HG03571 (cell line): ENCODE data around the gene PDGFD.

Experiments used
- ATAC-seq: cut with Tn5 transposase; IDR thresholded peaks from one replicate; pipeline ENCODE4 v1.9.1; 2021; ENCODE audit not compliant: unreplicated experiment

The PDGFD gene

GRCh38 chr11:103894034-103894433 is 269.9 kb downstream of the PDGFD start:
- ATAC-seq, result no peak

DNA sequence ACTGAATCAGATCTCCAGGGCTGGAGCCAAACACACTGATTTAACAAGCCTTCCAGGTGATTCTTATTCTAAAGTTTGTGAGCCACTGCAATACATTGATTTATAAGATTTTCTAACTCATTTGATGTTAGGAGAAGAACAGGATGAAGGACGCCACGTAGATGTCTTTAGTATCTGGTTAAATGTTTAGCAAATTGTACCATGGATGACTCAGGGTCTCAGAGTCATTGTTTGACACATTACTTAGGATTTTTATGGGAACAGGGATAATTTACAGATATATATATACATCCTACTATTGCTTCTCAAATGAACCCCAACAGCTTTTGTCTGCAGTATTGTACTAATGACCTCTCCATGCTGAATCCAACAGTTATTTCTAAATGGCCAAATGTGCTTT is 270.6 kb downstream of the PDGFD start:
- ATAC-seq, result no peak

GRCh38 chr11:103892603-103893002 is 271.3 kb downstream of the PDGFD start:
- no peak for ATAC-seq

GRCh38 chr11:103890654-103891053 is 273.3 kb downstream of the PDGFD start:
- no peak for ATAC-seq

GRCh38 chr11:103889679-103890078 is 274.3 kb downstream of the PDGFD start:
- ATAC-seq, result no peak

DNA sequence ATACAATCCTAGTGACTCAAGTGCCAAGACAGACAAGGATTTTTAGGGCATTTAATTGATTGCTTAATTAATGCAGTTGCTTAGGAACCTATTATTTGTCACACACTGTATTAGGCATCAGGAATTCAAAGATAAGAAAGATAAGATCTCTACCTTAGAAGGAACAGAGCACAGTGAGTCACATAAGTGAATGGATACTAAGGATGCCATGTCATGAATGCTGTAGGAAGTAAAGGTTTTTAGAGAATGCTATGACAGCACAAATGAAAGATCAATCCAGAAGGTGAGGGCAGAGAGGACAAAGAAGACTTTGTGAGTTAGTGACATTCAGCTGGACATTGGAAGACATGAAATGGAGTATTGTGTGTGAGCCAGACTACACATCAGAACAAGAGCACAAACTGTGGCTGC is 275.4 kb downstream of the PDGFD start:
- ATAC-seq, result no peak

GRCh38 chr11:103887001-103887658 is 276.8 kb downstream of the PDGFD start:
- ATAC-seq, result no peak

DNA sequence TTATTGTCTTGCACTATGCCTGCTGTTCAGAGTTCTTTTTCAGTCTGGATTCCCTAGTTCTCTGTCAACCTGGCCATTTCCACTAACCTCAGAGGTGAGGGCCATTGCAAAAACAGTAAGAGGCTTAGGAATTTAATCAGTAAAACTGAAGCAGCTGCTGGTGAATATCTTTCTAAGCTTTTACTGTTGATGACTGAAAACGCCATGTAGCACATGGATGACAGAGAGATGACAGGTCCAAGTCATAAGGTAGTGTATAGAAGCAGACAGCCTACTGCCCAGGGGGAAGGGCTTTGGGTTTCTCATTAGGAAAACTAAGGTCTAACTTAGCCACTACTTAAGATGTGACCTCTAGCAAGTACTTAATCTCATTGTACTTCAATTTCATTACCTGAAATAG is 280.1 kb downstream of the PDGFD start:
- ATAC-seq, result no peak

DNA sequence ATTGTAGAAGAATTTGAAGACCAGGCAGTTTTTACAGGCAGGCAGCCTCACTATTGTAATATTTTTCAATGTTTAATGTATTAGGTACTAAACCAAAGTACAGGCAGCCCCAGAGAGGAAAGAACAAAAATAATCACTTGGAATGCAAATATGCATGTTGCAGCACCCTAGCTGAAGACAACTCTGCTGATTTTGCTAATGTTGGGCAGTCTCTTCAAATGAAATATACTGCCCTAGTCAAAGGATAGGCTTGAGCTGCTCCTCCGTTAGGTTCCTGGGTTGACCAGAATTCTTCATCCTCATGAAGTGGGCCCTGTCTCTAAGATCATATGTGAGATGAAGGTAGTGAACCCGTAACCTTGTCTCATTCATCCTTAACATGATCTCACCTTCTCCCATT is 280.7 kb downstream of the PDGFD start:
- ATAC-seq, result no peak

DNA sequence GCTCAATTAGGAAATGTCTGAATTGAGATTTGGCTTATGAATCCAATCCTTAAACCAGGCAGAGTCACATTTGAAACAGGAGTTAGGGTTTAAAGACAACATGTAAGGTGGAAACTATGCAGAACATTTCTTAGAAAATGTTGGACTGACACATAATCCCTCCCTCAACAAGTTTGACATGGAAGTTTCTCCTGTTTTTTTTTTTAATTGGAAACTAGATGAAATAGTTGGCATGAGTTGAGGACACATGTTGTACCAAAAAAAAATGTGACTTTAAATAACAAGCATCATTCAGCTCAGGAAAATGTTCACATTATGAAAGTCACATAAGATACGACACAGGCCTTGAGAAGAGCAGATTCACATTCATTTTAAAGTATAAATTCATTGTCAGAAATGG is 282.4 kb downstream of the PDGFD start:
- ATAC-seq, result no peak

DNA sequence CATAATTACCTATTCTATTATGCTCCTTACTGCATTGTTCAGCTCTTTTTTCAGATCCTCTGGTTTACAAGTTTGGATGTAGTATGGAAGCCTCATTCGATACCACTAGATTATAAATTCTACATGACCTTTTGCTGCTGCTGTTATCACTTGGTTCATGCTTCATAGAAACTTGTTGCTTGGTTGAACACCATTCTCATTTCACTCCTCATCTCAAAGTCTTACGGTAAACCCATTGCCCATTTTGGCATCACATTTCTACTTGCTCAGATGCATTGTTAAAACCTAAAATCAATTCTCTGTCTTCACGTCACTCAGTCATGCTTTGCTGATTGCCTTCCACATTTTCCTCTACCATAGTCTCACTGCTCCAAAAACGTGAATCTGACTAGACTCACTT is 283.0 kb downstream of the PDGFD start:
- no peak for ATAC-seq

DNA sequence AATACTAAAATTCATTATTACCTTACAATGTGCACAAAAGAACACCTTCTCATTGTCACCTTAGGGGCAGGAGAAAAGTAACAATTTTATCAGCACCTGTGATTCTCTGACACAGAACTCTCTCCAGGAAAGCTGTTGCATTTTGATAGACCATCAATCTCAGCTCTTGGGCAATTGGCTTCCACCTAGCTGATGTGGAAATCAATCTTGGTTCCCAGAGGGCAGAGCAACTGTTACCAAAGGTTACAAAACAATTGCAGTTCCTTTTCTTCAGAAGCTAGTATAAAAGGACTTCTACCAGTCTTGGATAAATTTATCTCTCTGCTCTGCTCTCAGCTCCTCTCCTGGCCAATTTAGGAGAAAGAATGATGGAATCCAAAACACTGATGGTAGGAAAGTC is 285.3 kb downstream of the PDGFD start:
- no peak for ATAC-seq

GRCh38 chr11:103877221-103877620 is 286.7 kb downstream of the PDGFD start:
- ATAC-seq, result no peak

DNA sequence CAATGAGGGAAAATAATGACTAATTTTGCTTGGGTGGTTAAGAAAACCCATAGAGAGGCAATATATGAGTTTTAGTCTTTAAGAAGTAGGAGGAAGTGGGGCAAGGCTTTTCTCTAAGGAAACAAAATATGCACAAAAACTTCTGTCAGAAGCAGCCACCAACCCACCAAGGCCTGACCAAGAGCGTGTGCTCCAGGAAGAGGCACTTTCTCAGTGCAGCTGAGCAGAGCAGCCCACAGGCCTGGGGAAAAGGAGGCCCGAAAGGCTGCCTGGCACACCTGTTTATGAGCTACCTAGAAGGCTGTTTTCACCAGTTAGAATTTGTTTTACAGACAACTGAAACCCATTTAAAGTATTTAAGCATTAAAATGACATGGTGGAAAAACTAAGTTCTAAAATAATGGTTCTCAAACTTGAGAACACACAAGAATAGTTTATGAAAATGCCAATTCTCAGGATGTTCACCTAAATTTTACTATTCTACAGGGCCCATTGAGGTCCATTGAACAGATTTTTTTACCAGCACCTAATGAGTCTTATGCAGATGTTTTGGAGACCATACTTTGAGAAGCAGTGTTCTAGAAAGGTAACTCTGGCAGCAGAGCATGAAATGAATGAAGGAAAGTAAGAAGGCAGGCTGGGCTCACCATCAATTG is 288.0 kb downstream of the PDGFD start:
- ATAC-seq, result peak; percentile 92

- no peak for ATAC-seq
These were observed 291.2 kb downstream of the PDGFD start for GRCh38 chr11:103872748-103873147.

- ATAC-seq, result no peak
These were observed 291.9 kb downstream of the PDGFD start for GRCh38 chr11:103871923-103872551.

- ATAC-seq, result no peak
These were observed 293.1 kb downstream of the PDGFD start for GRCh38 chr11:103870821-103871309.

- no peak for ATAC-seq
These were observed 296.5 kb downstream of the PDGFD start for GRCh38 chr11:103867481-103867880.

GRCh38 chr11:103863497-103863896 is 300.4 kb downstream of the PDGFD start:
- no peak for ATAC-seq

- ATAC-seq, result no peak
These were observed 301.2 kb downstream of the PDGFD start for GRCh38 chr11:103862802-103863174.

DNA sequence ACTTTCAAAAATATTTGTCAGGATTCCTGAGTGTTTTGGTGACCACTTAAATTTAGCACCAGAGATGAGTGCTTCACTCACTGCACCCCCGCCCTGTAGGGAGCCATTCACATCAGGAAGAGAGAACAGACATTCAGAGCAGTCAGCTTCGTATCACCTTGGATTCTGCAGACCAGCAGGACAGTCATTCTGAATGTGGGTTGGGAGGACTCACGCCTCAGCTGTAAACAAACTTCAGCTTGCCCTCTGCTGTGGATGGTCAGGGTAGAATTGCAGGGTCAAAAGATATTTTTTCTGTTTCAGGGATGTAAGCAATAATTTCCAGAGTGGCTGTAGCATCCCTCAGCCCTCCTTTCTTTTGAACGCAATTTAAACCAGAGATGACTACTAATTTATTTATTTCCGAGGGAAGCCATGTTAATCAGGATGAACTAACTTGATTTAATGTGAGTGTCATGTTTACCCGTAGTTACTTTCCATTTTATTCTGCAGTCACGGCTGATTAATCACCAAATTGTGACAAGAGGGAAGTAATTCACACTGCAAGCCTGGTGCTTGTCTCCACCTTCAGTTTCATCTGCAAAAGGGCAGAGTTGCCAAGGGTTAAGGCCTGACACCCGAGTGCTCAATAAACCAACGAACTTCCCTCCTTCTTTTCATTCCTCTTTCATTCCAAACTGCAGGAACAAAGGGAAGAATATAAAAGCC is 301.7 kb downstream of the PDGFD start:
- no peak for ATAC-seq
